ENCODE results near the gene CSNK1G1. TPM values are rescaled to one million over a fixed set of nuclear protein-coding genes. Genes with fewer than 3 reads are reported as not detected.

CSNK1G1 gene
- total and polyA plus RNA-seq, 2 of the 8 experiments (the other 6 are each of a cell fraction or from before 2014, with no cell fraction given): 6.0 to 12.9 TPM

GRCh38 chr15:64224511-64224910, 131.5 kb downstream of the CSNK1G1 start (continued):
- no peak for TF ChIP-seq CHD7 (IDR thresholded peaks at IDR 0.05; ENCODE audit: insufficient replicate concordance, low read length)
- no peak for TF ChIP-seq TAF7 (optimal IDR thresholded peaks at IDR 0.05; ENCODE audit: borderline replicate concordance, low read depth, low read length)
- no peak for TF ChIP-seq BCL11A (IDR thresholded peaks at IDR 0.05; ENCODE audit: low read depth in 2 of 2, low read length in 2 of 2)
- TF ChIP-seq CBX8 (IDR thresholded peaks at IDR 0.05; ENCODE audit: borderline replicate concordance, low read depth, low read length): no peak
- TF ChIP-seq NRF1 (IDR thresholded peaks at IDR 0.05; ENCODE audit: low read depth, low read length): no peak
- no peak for TF ChIP-seq JUN (IDR thresholded peaks at IDR 0.05; ENCODE audit: low read depth, low read length)
- no peak for TF ChIP-seq RNF2 (IDR thresholded peaks at IDR 0.05; ENCODE audit: borderline replicate concordance, low read depth, low read length, missing control alignments, poor library complexity, severe bottlenecking)
- no peak for TF ChIP-seq TEAD4 (IDR thresholded peaks at IDR 0.05; ENCODE audit: low read depth, low read length)
- TF ChIP-seq POU5F1 (IDR thresholded peaks at IDR 0.05; ENCODE audit: low read depth, low read length): no peak
- no peak for TF ChIP-seq RFX5 (IDR thresholded peaks at IDR 0.05; ENCODE audit: borderline replicate concordance, low read depth, low read length)
- TF ChIP-seq CHD1 (IDR thresholded peaks at IDR 0.05; ENCODE audit: low read depth, low read length): no peak
- TF ChIP-seq JUND (IDR thresholded peaks at IDR 0.05; ENCODE audit: low read length): no peak
